ENCODE results near the gene RPS3. TPM values are rescaled to one million over a fixed set of nuclear protein-coding genes. Genes with fewer than 3 reads are reported as not detected.

Gene RPS3
- polyA plus RNA-seq, 1 donor (not counting 4 experiments of a cell fraction or from before 2014, with no cell fraction given): 3,843 TPM

GRCh38 chr11:75426720-75427086, 27.4 kb downstream of the RPS3 start:
- H3K36me3 ChIP-seq (ENCODE audit: control insufficient read depth in 2 of 2, extremely low read depth in 1 of 2, insufficient read depth in 2 of 2, low read length in 2 of 2): peaks cover 1 to 3% of the 10 kb centered on the region in 2 experiments
- dilution Hi-C loops (cut with MboI; ENCODE audit: extremely low pct_ligation_motif_present, low sequenced_read_pairs): no loop called here
- H2AFZ ChIP-seq (ENCODE audit: control insufficient read depth, low read length): no peak overlapping the region
- no peaks in the 10 kb centered on the region for H3K9me1 ChIP-seq (ENCODE audit: control insufficient read depth, extremely low read depth, insufficient read depth, low read length)
- no peak overlapping the region for H3K4me3 ChIP-seq (ENCODE audit: control insufficient read depth in 2 of 3, extremely low read depth in 1 of 3, insufficient read depth in 2 of 3, low read depth in 1 of 3, low read length in 3 of 3)
- H3K9ac ChIP-seq (ENCODE audit: control insufficient read depth, extremely low read depth, insufficient read depth, low read length): no peak overlapping the region
- FAIRE-seq (no peak), DNase-seq (ENCODE audit: low read depth, low spot score) (no peak)
- H3K9me3 ChIP-seq (ENCODE audit: control insufficient read depth, low read depth, low read length): peaks cover 6% of the 10 kb centered on the region
- no peak overlapping the region for H3K27ac ChIP-seq (ENCODE audit: control insufficient read depth, insufficient read depth, low read length)
- H3K4me2 ChIP-seq (ENCODE audit: control insufficient read depth, extremely low read depth, insufficient read depth, low read depth, low read length): no peak overlapping the region
- TF ChIP-seq EZH2 (IDR thresholded peaks at IDR 0.05; ENCODE audit: low read length) (no peak), CTCF (optimal IDR thresholded peaks at IDR 0.05 in 1 of 3, IDR thresholded peaks at IDR 0.05 in 1 of 3, conservative IDR thresholded peaks at IDR 0.05 in 1 of 3; ENCODE audit: extremely low read depth in 1 of 3, insufficient read depth in 2 of 3, low read length in 3 of 3) (no peak)
- no peaks in the 10 kb centered on the region for H4K20me1 ChIP-seq (ENCODE audit: control insufficient read depth, extremely low read depth, insufficient read depth, low read length)
- no peaks in the 10 kb centered on the region for H3K4me1 ChIP-seq (ENCODE audit: control insufficient read depth, extremely low read depth, insufficient read depth, low read length)
- peaks cover 31% of the 10 kb centered on the region for H3K27me3 ChIP-seq (ENCODE audit: control insufficient read depth, extremely low read depth, insufficient read depth, low read length)
- H3K79me2 ChIP-seq (ENCODE audit: control insufficient read depth, insufficient read depth, low read length): no peaks in the 10 kb centered on the region

GRCh38 chr11:75427181-75427580, 27.9 kb downstream of the RPS3 start:
- Histone ChIP-seq H3K4me1 (ENCODE audit: control insufficient read depth, extremely low read depth, insufficient read depth, low read length) (no peaks in the 10 kb centered on the region), H3K27ac (ENCODE audit: control insufficient read depth, insufficient read depth, low read length) (no peak overlapping the region), H3K27me3 (ENCODE audit: control insufficient read depth, extremely low read depth, insufficient read depth, low read length) (peaks cover 35% of the 10 kb centered on the region), H3K4me2 (ENCODE audit: control insufficient read depth, extremely low read depth, insufficient read depth, low read depth, low read length) (no peak overlapping the region), H4K20me1 (ENCODE audit: control insufficient read depth, extremely low read depth, insufficient read depth, low read length) (no peaks in the 10 kb centered on the region), H3K9me3 (ENCODE audit: control insufficient read depth, low read depth, low read length) (peaks cover 6% of the 10 kb centered on the region), H3K36me3 (ENCODE audit: control insufficient read depth in 2 of 2, extremely low read depth in 1 of 2, insufficient read depth in 2 of 2, low read length in 2 of 2) (peaks cover 0 to 3% of the 10 kb centered on the region in 2 experiments), H3K4me3 (ENCODE audit: control insufficient read depth in 2 of 3, extremely low read depth in 1 of 3, insufficient read depth in 2 of 3, low read depth in 1 of 3, low read length in 3 of 3) (no peak overlapping the region), H3K79me2 (ENCODE audit: control insufficient read depth, insufficient read depth, low read length) (no peaks in the 10 kb centered on the region), H3K9ac (ENCODE audit: control insufficient read depth, extremely low read depth, insufficient read depth, low read length) (no peak overlapping the region), H2AFZ (ENCODE audit: control insufficient read depth, low read length) (no peak overlapping the region), H3K9me1 (ENCODE audit: control insufficient read depth, extremely low read depth, insufficient read depth, low read length) (no peaks in the 10 kb centered on the region)
- TF ChIP-seq EZH2 (IDR thresholded peaks at IDR 0.05; ENCODE audit: low read length): no peak
- TF ChIP-seq CTCF (optimal IDR thresholded peaks at IDR 0.05 in 1 of 3, IDR thresholded peaks at IDR 0.05 in 1 of 3, conservative IDR thresholded peaks at IDR 0.05 in 1 of 3; ENCODE audit: extremely low read depth in 1 of 3, insufficient read depth in 2 of 3, low read length in 3 of 3): no peak
- no peak for DNase-seq (ENCODE audit: low read depth, low spot score)
- no peak for FAIRE-seq
- dilution Hi-C loops (cut with MboI; ENCODE audit: extremely low pct_ligation_motif_present, low sequenced_read_pairs): no loop called here
